ENCODE measurements around the gene CDKAL1.
"Not testable (repeated sequence)": the region's sequence is repeated elsewhere in the genome, so short reads cannot be mapped to it uniquely, and the experiment has no call there.

CDKAL1 gene

GRCh38 chr6:20639161-20639560 lies 104.9 kb downstream of the CDKAL1 start:
- DNase-seq (ENCODE audit: low spot score): peak; percentile 75

GRCh38 chr6:20640181-20640580 lies 105.9 kb downstream of the CDKAL1 start:
- DNase-seq (ENCODE audit: low spot score): peak; percentile 96

- DNase-seq (ENCODE audit: low spot score): no peak
These were observed 108.2 kb downstream of the CDKAL1 start for GRCh38 chr6:20642441-20642840.

GRCh38 chr6:20644667-20645370 lies 110.6 kb downstream of the CDKAL1 start:
- no peak for DNase-seq (ENCODE audit: low spot score)

GRCh38 chr6:20645572-20645971 lies 111.3 kb downstream of the CDKAL1 start:
- DNase-seq (ENCODE audit: low spot score): not testable (repeated sequence)

- DNase-seq (ENCODE audit: low spot score): no peak
These were observed 113.3 kb downstream of the CDKAL1 start for GRCh38 chr6:20647585-20647984.

- DNase-seq (ENCODE audit: low spot score): not testable (repeated sequence)
These were observed 115.6 kb downstream of the CDKAL1 start for GRCh38 chr6:20649696-20650470.

- DNase-seq (ENCODE audit: low spot score): peak; percentile 96
These were observed 118.2 kb downstream of the CDKAL1 start for GRCh38 chr6:20652299-20653084.

GRCh38 chr6:20653085-20653479 lies 118.8 kb downstream of the CDKAL1 start:
- no peak for DNase-seq (ENCODE audit: low spot score)

- no peak for DNase-seq (ENCODE audit: low spot score)
These were observed 121.1 kb downstream of the CDKAL1 start for GRCh38 chr6:20655317-20655716.

GRCh38 chr6:20657274-20657800 lies 123.1 kb downstream of the CDKAL1 start:
- DNase-seq (ENCODE audit: low spot score): no peak

- no peak for DNase-seq (ENCODE audit: low spot score)
These were observed 123.8 kb downstream of the CDKAL1 start for GRCh38 chr6:20658053-20658452.

- DNase-seq (ENCODE audit: low spot score): no peak
These were observed 124.3 kb downstream of the CDKAL1 start for GRCh38 chr6:20658516-20658915.

GRCh38 chr6:20660534-20660933 lies 126.3 kb downstream of the CDKAL1 start:
- DNase-seq (ENCODE audit: low spot score): no peak

GRCh38 chr6:20661721-20662120 lies 127.5 kb downstream of the CDKAL1 start:
- DNase-seq (ENCODE audit: low spot score): peak; percentile 79

- DNase-seq (ENCODE audit: low spot score): no peak
These were observed 130.0 kb downstream of the CDKAL1 start for GRCh38 chr6:20664250-20664649.

GRCh38 chr6:20665290-20665689 lies 131.0 kb downstream of the CDKAL1 start:
- DNase-seq (ENCODE audit: low spot score): no peak

- no peak for DNase-seq (ENCODE audit: low spot score)
These were observed 135.5 kb downstream of the CDKAL1 start for GRCh38 chr6:20669571-20670314.

GRCh38 chr6:20670750-20671149 lies 136.5 kb downstream of the CDKAL1 start:
- DNase-seq (ENCODE audit: low spot score): no peak

- no peak for DNase-seq (ENCODE audit: low spot score)
These were observed 137.8 kb downstream of the CDKAL1 start for GRCh38 chr6:20672038-20672437.

GRCh38 chr6:20673458-20673857 lies 139.2 kb downstream of the CDKAL1 start:
- no peak for DNase-seq (ENCODE audit: low spot score)

- DNase-seq (ENCODE audit: low spot score): no peak
These were observed 140.4 kb downstream of the CDKAL1 start for GRCh38 chr6:20674664-20675063.

Measured in COLO829 (cell line).